Gastrocnemius medialis (tissue), 4 donors: ENCODE measurements around the gene HMGB3. TPM values are rescaled to one million over a fixed set of nuclear protein-coding genes. Genes with fewer than 3 reads are reported as not detected.
"Not testable (repeated sequence)": the region's sequence is repeated elsewhere in the genome, so short reads cannot be mapped to it uniquely, and the experiment has no call there.

Source experiments
- ATAC-seq, 2 donors: fragments of 150-250 bp; one replicate each; pipeline ENCODE4 v1.9.1; 2016
- DNase-seq, 2 donors: peaks; one replicate each; pipeline ENCODE4 v3.0.0-alpha.2; 2019
- H3K27ac ChIP-seq, 4 donors: fragments of 200-600 bp; sonication (generic); 1 replicate in 1 of 4; 2 replicates in 3 of 4; pipeline ENCODE4 v1.5.1; 2016 to 2018; ENCODE audit warnings: mild to moderate bottlenecking in 2 of 4, moderate library complexity in 1 of 4
- H3K27me3 ChIP-seq, 3 donors: fragments of 200-600 bp; sonication (generic) in 2 of 3; 1 replicate in 1 of 3; 2 replicates in 2 of 3; pipeline versions ENCODE4 v1.5.1 to v1.6.0; 2016 to 2019; ENCODE audit warnings: mild to moderate bottlenecking in 1 of 3, moderate library complexity in 1 of 3
- H3K36me3 ChIP-seq, 2 donors: fragments of 200-600 bp; sonication (generic) in 1 of 2; one replicate each; pipeline ENCODE4 v1.5.1; 2017 to 2018
- H3K4me1 ChIP-seq, 2 donors: fragments of 200-600 bp; sonication (generic) in 1 of 2; one replicate each; pipeline ENCODE4 v1.5.1; 2016 to 2017; ENCODE audit warnings: mild to moderate bottlenecking in 2 of 2
- H3K4me3 ChIP-seq, 4 donors: fragments of 200-600 bp; sonication (generic) in 3 of 4; 1 replicate in 1 of 4; 2 replicates in 3 of 4; pipeline ENCODE4 v1.5.1; 2016 to 2019; ENCODE audit warnings: mild to moderate bottlenecking in 2 of 4
- H3K9me3 ChIP-seq, 3 donors: fragments of 200-600 bp; sonication (generic) in 2 of 3; 1 replicate in 1 of 3; 2 replicates in 2 of 3; pipeline ENCODE4 v1.5.1; 2016 to 2019
- POLR2A ChIP-seq, 2 donors: fragments of 450-650 bp; IDR thresholded peaks; one replicate each; pipeline ENCODE4 v1.6.1; 2017; ENCODE audit warnings: antibody characterized with exemption in 2 of 2, mild to moderate bottlenecking in 2 of 2, moderate library complexity in 2 of 2
- in situ Hi-C, 4 donors: fragments of 200-750 bp; cut with MboI; loops; one replicate each; pipeline versions ENCODE4 v1.15.0 to v1.8.0; 2017; ENCODE audit warnings: low sequenced_read_pairs in 4 of 4
- intact Hi-C: fragments of 100-400 bp; cut with DNase I; formaldehyde crosslinking; loops from one replicate; pipeline ENCODE4 v1.15.1; 2023; ENCODE audit warnings: low total_unique reads
- total RNA-seq, 4 donors: library from RNA; depleted of rRNA; stranded (reverse); fragments of >200 nt; gene quantifications; one replicate each; pipeline versions ENCODE4 v1.1.0 to v1.2.3, GENCODE V29; 2016
- TF ChIP-seq, protein P1 (sequence below), 5 experiments: fragments of 450-650 bp in 3 of 5; fragments of 200-600 bp in 2 of 5; sonication (generic) in 2 of 5; IDR thresholded peaks in 4 of 5; conservative IDR thresholded peaks in 1 of 5; 1 replicate in 4 of 5; 2 replicates in 1 of 5; pipeline ENCODE4 v1.5.1; 2016 to 2019; ENCODE audit warnings: antibody characterized with exemption in 5 of 5, mild to moderate bottlenecking in 3 of 5, moderate library complexity in 3 of 5

Gene HMGB3
- total RNA-seq, 4 donors from 2014 or later = 15.0 to 58.3 (median 18.7) TPM

DNA sequence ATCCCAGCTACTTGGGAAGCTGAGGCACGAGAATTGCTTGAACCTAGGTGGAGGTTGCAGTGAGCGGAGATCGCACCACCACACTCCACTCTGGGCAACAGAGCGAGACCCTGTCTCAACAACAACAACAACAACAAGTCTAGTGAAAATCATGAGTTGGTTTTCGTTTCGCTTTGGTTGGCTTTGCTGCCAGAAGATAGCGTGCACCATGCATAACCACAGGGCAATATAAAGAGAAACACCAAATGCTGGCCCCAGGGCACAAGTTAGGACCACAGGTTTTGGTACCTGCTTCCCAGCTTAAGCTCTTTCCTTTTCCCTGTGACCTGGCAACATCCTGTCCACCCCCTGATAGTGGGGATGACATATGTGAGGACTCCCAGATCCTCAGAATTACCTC lies 21.5 kb upstream of the HMGB3 start:
- no peaks in the 10 kb centered on the region for H3K4me1 ChIP-seq
- H3K27ac ChIP-seq = no peak overlapping the region
- in situ Hi-C loops (no loop called here), intact Hi-C loops (no loop called here)
- H3K4me3 ChIP-seq = no peak overlapping the region
- ATAC-seq (no peak), DNase-seq (no peak)
- TF ChIP-seq POLR2A (IDR thresholded peaks at IDR 0.05) = no peak
- TF ChIP-seq, protein P1, sequence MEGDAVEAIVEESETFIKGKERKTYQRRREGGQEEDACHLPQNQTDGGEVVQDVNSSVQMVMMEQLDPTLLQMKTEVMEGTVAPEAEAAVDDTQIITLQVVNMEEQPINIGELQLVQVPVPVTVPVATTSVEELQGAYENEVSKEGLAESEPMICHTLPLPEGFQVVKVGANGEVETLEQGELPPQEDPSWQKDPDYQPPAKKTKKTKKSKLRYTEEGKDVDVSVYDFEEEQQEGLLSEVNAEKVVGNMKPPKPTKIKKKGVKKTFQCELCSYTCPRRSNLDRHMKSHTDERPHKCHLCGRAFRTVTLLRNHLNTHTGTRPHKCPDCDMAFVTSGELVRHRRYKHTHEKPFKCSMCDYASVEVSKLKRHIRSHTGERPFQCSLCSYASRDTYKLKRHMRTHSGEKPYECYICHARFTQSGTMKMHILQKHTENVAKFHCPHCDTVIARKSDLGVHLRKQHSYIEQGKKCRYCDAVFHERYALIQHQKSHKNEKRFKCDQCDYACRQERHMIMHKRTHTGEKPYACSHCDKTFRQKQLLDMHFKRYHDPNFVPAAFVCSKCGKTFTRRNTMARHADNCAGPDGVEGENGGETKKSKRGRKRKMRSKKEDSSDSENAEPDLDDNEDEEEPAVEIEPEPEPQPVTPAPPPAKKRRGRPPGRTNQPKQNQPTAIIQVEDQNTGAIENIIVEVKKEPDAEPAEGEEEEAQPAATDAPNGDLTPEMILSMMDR (IDR thresholded peaks at IDR 0.05 in 4 of 5, conservative IDR thresholded peaks at IDR 0.05 in 1 of 5) = no peak
- H3K27me3 ChIP-seq = no peaks in the 10 kb centered on the region
- no peaks in the 10 kb centered on the region for H3K9me3 ChIP-seq
- no peaks in the 10 kb centered on the region for H3K36me3 ChIP-seq

DNA sequence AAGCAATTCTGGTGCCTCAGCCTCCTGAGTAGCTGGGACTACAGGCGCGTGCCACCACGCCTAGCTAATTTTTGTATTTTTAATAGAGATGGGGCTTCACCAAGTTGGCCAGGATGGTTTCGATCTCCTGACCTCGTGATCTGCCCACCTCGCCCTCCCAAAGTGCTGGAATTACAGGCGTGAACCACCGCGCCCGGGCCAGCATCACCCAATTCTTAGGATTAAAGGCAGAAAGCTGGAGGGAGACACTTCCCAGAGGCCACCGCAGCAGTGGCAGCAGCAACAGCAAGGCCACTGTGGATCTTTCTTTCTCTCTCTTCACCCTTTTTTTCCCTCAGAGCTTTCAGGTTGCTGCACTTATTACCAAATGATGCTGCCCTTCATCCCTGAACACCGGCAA lies 18.7 kb upstream of the HMGB3 start:
- ATAC-seq, in situ Hi-C loops: not testable (repeated sequence)

DNA sequence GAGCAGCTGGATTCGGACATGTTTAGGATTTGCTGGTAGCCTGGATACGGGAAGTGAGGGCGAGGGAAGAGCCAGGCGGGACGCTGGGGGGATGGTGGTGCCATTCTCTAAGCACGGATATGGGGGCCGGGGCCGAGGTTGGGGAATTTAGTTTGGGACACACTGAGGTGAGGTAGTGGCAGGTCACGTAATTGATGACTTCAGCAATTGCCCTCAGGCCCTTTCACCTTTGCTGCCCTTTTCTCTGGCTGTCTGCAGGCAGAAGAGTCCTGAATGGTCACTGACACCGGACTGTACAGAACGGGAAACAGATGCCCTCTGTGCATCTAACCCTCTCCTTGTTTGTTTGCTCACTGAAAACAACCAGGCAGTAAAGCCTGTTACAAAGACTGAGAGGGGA lies 16.9 kb upstream of the HMGB3 start:
- ATAC-seq (no peak), DNase-seq (no peak)
- no peak overlapping the region for H3K27ac ChIP-seq
- H3K9me3 ChIP-seq = no peaks in the 10 kb centered on the region
- no peaks in the 10 kb centered on the region for H3K27me3 ChIP-seq
- intact Hi-C loops (no loop called here), in situ Hi-C loops (no loop called here)
- TF ChIP-seq, protein P1 (IDR thresholded peaks at IDR 0.05 in 4 of 5, conservative IDR thresholded peaks at IDR 0.05 in 1 of 5) = no peak
- no peak for TF ChIP-seq POLR2A (IDR thresholded peaks at IDR 0.05)
- H3K4me1 ChIP-seq = no peaks in the 10 kb centered on the region
- no peaks in the 10 kb centered on the region for H3K36me3 ChIP-seq
- no peak overlapping the region for H3K4me3 ChIP-seq

More for the DNA sequence above, 18.7 kb upstream of the HMGB3 start:
- H3K4me3 ChIP-seq, H3K9me3 ChIP-seq, DNase-seq, intact Hi-C loops, H3K27me3 ChIP-seq, H3K36me3 ChIP-seq, H3K27ac ChIP-seq, H3K4me1 ChIP-seq: not testable (repeated sequence)

DNA sequence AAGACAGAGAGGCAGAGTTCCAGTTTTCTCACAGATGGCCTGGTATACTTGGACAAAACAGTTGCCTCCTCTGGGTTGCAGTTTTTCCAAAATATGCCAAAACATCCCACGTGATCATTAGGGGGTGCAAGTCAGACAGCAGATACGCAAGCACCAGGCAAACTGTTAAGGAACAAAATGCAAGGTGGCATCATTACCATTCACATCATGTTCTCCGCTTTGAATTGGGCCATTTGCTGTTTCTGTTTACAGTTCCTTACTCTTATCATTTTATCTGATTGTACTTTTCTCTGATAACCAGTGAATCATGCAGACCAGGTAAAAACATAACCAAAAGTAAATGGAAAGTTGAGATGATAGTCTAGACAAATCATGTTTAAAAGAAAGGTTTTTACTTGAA lies 16.4 kb upstream of the HMGB3 start:
- intact Hi-C loops = no loop called here
- TF ChIP-seq, protein P1 (IDR thresholded peaks at IDR 0.05 in 4 of 5, conservative IDR thresholded peaks at IDR 0.05 in 1 of 5) = no peak
- TF ChIP-seq POLR2A (IDR thresholded peaks at IDR 0.05) = no peak
- in situ Hi-C loops = no loop called here
- H3K27me3 ChIP-seq = no peaks in the 10 kb centered on the region
- H3K4me3 ChIP-seq = no peak overlapping the region
- DNase-seq (no peak), ATAC-seq (no peak)
- H3K27ac ChIP-seq = no peak overlapping the region
- H3K9me3 ChIP-seq = no peaks in the 10 kb centered on the region
- no peaks in the 10 kb centered on the region for H3K4me1 ChIP-seq
- H3K36me3 ChIP-seq = no peaks in the 10 kb centered on the region

DNA sequence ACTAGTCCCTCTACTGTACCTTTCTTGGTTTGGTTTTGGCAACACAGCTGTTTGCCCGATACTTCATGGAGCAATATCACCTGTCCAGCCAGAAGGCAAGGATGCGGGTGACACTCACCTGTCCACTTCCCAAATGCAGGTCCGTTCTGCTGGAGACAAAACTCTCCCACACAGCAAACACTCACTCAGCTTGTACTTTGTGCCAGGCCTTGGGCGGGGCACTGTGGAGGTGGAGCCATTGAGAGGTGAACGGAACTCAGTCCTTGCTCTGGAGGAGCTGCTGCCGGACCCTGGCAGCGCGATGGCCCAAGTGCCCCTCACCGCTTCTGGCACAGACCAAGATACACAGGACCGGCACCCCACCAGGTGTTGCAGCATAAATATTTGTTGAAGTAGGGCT lies 15.3 kb upstream of the HMGB3 start:
- no peaks in the 10 kb centered on the region for H3K27me3 ChIP-seq
- no peaks in the 10 kb centered on the region for H3K4me1 ChIP-seq
- no peak for TF ChIP-seq POLR2A (IDR thresholded peaks at IDR 0.05)
- TF ChIP-seq, protein P1 (IDR thresholded peaks at IDR 0.05 in 4 of 5, conservative IDR thresholded peaks at IDR 0.05 in 1 of 5) = no peak
- no peak for DNase-seq
- H3K4me3 ChIP-seq = no peak overlapping the region
- H3K36me3 ChIP-seq = no peaks in the 10 kb centered on the region
- no peak for ATAC-seq
- intact Hi-C loops (no loop called here), in situ Hi-C loops (no loop called here)
- no peaks in the 10 kb centered on the region for H3K9me3 ChIP-seq
- no peak overlapping the region for H3K27ac ChIP-seq
